Spleen (tissue), 11 donors: ENCODE data around the gene MTERF1. TPM values are rescaled to one million over a fixed set of nuclear protein-coding genes. Genes with fewer than 3 reads are reported as not detected.

ENCODE experiments used
- DNase-seq: peaks from one replicate; pipeline ENCODE4 v3.0.0-alpha.2; 2020
- H3K27ac ChIP-seq, 8 donors: fragments of 200-600 bp; sonication (generic) in 7 of 8; 1 replicate in 4 of 8; 2 replicates in 4 of 8; pipeline versions ENCODE4 v1.5.0 to v1.8.0; 2016 to 2021; ENCODE audit warnings: inconsistent platforms in 4 of 8, mild to moderate bottlenecking in 4 of 8, moderate library complexity in 1 of 8
- H3K27me3 ChIP-seq, 7 donors: fragments of 200-600 bp; sonication (generic) in 6 of 7; replicated peaks in 1 of 7; 1 replicate in 4 of 7; 2 replicates in 3 of 7; pipeline versions ENCODE4 v1.5.0 to v1.8.0; 2016 to 2021; ENCODE audit warnings: inconsistent platforms in 3 of 7, mild to moderate bottlenecking in 1 of 7
- H3K36me3 ChIP-seq, 6 donors: fragments of 200-600 bp; sonication (generic) in 5 of 6; 1 replicate in 4 of 6; 2 replicates in 2 of 6; pipeline versions ENCODE4 v1.5.0 to v1.8.0; 2016 to 2021; ENCODE audit warnings: inconsistent platforms in 2 of 6
- H3K4me1 ChIP-seq, 6 donors: fragments of 200-600 bp; sonication (generic) in 5 of 6; 1 replicate in 3 of 6; 2 replicates in 3 of 6; pipeline versions ENCODE4 v1.5.0 to v1.8.0; 2016 to 2021; ENCODE audit warnings: inconsistent platforms in 3 of 6
- H3K4me3 ChIP-seq, 8 donors: fragments of 200-600 bp; sonication (generic) in 7 of 8; 1 replicate in 4 of 8; 2 replicates in 4 of 8; pipeline versions ENCODE4 v1.5.0 to v1.8.0; 2016 to 2021; ENCODE audit warnings: inconsistent platforms in 4 of 8, mild to moderate bottlenecking in 4 of 8, moderate library complexity in 2 of 8
- H3K9me3 ChIP-seq, 8 donors: fragments of 200-600 bp; sonication (generic) in 7 of 8; 1 replicate in 4 of 8; 2 replicates in 4 of 8; pipeline versions ENCODE4 v1.5.0 to v1.8.0; 2016 to 2021; ENCODE audit warnings: inconsistent platforms in 4 of 8
- POLR2A ChIP-seq, 3 donors: fragments of 450-650 bp; IDR thresholded peaks; one replicate each; pipeline ENCODE4 v1.5.1; 2017; ENCODE audit warnings: antibody characterized with exemption in 3 of 3, mild to moderate bottlenecking in 1 of 3
- POLR2AphosphoS5 ChIP-seq, 3 donors: sonication (generic); formaldehyde crosslinking; IDR thresholded peaks; one replicate each; pipeline ENCODE4 v1.5.1; 2017; ENCODE audit warnings: antibody characterized with exemption in 3 of 3
- WGBS, 5 donors: extraction: QIAGEN DNeasy Blood & Tissue Kit in 3 of 5; methylation state at CpG; one replicate each; pipeline versions ENCODE4 v1.1.5 to v1.1.7; 2013 to 2018; 5-methylcytosine and 5-hydroxymethylcytosine counted together
- intact Hi-C: fragments of 100-400 bp; cut with DNase I; formaldehyde crosslinking; loops from one replicate; pipeline ENCODE4 v1.15.0; 2023; ENCODE audit warnings: low total_unique reads
- polyA plus RNA-seq, 3 donors: library from polyadenylated mRNA; stranded (reverse); fragments of 200-250 nt; gene quantifications; one replicate each; pipeline ENCODE4 v1.2.1, GENCODE V29; 2013
- total RNA-seq, 7 donors: library from RNA; depleted of rRNA in 3 of 7; stranded (reverse); fragments of >200 nt in 3 of 7; fragmentation: NEBNext Ultra II Directional in 4 of 7; extraction: Animal tissue kit (Norgen Biotek cat#: 25700) in 4 of 7; gene quantifications; one replicate each; pipeline versions ENCODE4 v1.1.0 to v1.2.1, GENCODE V29; 2016 to 2021
- TF ChIP-seq, protein P1 (sequence below), 11 experiments: fragments of 200-600 bp in 7 of 11; fragments of 450-650 bp in 4 of 11; sonication (generic) in 4 of 11; IDR thresholded peaks in 8 of 11; conservative IDR thresholded peaks in 3 of 11; 1 replicate in 7 of 11; 2 replicates in 4 of 11; pipeline versions ENCODE4 v1.4.0 to v1.8.0; 2016 to 2021; ENCODE audit warnings: antibody characterized with exemption in 11 of 11, inconsistent platforms in 4 of 11, mild to moderate bottlenecking in 1 of 11
- donor health status: healthy with polysubstance abuse.
- donor health status: DM: no; HTN: no; CAD: no; lungs with moderate emphysema.
- donor health status: DM: no; HTN: no; CAD: no.
- donor health status: Bipolar disorder and iron deficiency.
- donor health status: healthy.
- donor health status: DM: no; HTN: no; CAD: no.
- donor health status: DM: yes; HTN: yes; CAD: no.

MTERF1 gene
- total and polyA plus RNA-seq, 10 donors, result 11.6 to 20.1 (median 14.7) TPM

DNA sequence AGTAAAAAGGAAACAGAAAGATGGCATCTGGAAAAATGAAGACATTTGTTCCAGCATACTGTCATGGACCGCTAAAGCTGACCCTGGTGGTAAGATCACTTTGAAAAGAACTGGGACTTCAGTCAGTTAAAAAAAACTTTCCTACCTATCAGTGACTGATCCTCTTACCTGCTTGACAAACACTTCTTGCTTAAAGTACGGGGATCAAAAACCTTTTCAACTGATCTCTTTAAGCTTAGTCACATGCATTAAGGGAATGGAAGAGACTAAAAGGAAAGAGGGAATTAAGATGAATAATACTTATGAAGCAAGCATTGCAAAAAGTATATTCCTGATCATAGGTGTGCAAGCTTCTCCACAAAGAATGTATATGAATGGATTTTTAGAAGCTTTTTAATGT, 42.1 kb downstream of the MTERF1 start:
- 91 to 97% (median 93%) methylated on average over 2 of the region's 2 CpGs for WGBS, 5 donors
- Histone ChIP-seq H3K9me3 (peaks cover 0 to 21% (median 16%) of the 10 kb centered on the region in 8 donors), H3K27me3 (no peaks in the 10 kb centered on the region), H3K36me3 (no peaks in the 10 kb centered on the region), H3K4me1 (no peaks in the 10 kb centered on the region), H3K4me3 (no peak overlapping the region), H3K27ac (no peak overlapping the region)
- no peak for TF ChIP-seq POLR2A (IDR thresholded peaks at IDR 0.05)
- TF ChIP-seq, protein P1, sequence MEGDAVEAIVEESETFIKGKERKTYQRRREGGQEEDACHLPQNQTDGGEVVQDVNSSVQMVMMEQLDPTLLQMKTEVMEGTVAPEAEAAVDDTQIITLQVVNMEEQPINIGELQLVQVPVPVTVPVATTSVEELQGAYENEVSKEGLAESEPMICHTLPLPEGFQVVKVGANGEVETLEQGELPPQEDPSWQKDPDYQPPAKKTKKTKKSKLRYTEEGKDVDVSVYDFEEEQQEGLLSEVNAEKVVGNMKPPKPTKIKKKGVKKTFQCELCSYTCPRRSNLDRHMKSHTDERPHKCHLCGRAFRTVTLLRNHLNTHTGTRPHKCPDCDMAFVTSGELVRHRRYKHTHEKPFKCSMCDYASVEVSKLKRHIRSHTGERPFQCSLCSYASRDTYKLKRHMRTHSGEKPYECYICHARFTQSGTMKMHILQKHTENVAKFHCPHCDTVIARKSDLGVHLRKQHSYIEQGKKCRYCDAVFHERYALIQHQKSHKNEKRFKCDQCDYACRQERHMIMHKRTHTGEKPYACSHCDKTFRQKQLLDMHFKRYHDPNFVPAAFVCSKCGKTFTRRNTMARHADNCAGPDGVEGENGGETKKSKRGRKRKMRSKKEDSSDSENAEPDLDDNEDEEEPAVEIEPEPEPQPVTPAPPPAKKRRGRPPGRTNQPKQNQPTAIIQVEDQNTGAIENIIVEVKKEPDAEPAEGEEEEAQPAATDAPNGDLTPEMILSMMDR (IDR thresholded peaks at IDR 0.05 in 8 of 11, conservative IDR thresholded peaks at IDR 0.05 in 3 of 11), result no peak
- TF ChIP-seq POLR2AphosphoS5 (IDR thresholded peaks at IDR 0.05), result no peak
- DNase-seq, result no peak
- intact Hi-C loops, result no loop called here

DNA sequence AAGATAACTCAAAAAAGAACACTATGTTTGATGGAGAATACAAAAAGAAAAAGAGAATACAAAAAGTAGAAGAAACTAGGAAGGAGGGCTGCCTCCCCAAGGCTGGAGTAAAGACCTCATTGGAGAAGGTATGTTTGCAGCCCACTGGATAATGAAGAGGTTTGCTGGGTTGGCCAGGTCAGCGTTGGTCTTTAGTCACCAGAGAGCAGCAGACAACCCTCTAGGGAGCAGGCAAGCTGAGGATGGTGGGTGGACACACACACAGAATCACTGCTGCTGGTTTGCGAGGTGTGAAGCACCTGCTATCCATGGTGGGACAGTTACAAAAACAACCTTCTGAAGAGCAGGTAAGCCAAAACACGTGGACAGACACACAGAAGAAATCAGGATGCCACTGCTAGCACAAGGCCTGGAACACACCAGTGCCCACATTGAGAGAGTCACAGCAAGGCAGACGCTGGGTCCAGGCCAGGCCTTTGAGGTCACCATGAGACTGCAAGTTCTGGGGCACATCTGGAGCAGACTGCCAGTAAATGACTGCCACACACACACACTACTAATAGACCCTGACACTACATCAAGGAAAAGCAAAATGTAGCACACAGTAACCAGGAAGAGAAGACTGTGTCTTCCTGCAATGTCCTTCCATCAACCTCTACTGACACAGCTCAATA, 43.0 kb downstream of the MTERF1 start:
- Histone ChIP-seq H3K36me3 (no peaks in the 10 kb centered on the region), H3K4me1 (no peaks in the 10 kb centered on the region), H3K4me3 (no peak overlapping the region), H3K9me3 (peaks cover 0 to 16% (median 13%) of the 10 kb centered on the region in 8 donors), H3K27me3 (no peaks in the 10 kb centered on the region), H3K27ac (no peak overlapping the region)
- 68 to 81% (median 76%) methylated on average over 4 of the region's 4 CpGs for WGBS, 5 donors
- intact Hi-C loops, result no loop called here
- DNase-seq, result no peak
- TF ChIP-seq POLR2A (IDR thresholded peaks at IDR 0.05) (no peak), POLR2AphosphoS5 (IDR thresholded peaks at IDR 0.05) (no peak)
- TF ChIP-seq, protein P1 (IDR thresholded peaks at IDR 0.05 in 8 of 11, conservative IDR thresholded peaks at IDR 0.05 in 3 of 11), result no peak

DNA sequence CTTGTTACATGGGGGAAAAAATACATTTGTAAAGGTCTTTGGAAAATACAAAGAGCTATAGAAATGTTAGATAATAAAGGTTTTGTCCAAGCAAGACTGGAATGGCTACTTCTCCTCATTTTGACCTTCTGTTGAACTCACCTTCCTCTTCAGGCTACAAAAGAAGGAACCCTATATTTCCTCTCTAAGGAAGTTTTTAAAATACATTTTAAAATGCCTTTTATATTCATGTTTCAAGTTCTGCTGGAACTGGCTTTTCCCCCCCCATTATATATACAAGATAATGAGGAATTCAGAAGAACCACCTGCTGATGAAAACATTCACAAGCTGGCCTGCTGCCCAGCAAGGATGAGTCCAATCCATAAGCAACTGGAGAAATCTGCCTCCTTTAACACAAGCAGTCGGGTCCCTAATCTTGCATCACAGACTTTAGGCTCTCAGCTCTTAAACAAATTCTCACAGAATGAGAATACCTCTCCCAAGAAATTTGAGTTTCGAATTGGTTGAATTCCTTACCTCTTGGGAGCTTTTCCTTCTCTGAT, 44.6 kb downstream of the MTERF1 start:
- H3K4me3 ChIP-seq, result no peak overlapping the region
- no peaks in the 10 kb centered on the region for H3K27me3 ChIP-seq
- WGBS, 5 donors, result 67 to 78% (median 75%) methylated on average over 2 of the region's 2 CpGs
- no peaks in the 10 kb centered on the region for H3K4me1 ChIP-seq
- H3K36me3 ChIP-seq, result no peaks in the 10 kb centered on the region
- TF ChIP-seq, protein P1 (IDR thresholded peaks at IDR 0.05 in 8 of 11, conservative IDR thresholded peaks at IDR 0.05 in 3 of 11), result no peak
- TF ChIP-seq POLR2AphosphoS5 (IDR thresholded peaks at IDR 0.05), result no peak
- no peak for TF ChIP-seq POLR2A (IDR thresholded peaks at IDR 0.05)
- no peak for DNase-seq
- no peak overlapping the region for H3K27ac ChIP-seq
- intact Hi-C loops, result no loop called here
- no peaks in the 10 kb centered on the region for H3K9me3 ChIP-seq

DNA sequence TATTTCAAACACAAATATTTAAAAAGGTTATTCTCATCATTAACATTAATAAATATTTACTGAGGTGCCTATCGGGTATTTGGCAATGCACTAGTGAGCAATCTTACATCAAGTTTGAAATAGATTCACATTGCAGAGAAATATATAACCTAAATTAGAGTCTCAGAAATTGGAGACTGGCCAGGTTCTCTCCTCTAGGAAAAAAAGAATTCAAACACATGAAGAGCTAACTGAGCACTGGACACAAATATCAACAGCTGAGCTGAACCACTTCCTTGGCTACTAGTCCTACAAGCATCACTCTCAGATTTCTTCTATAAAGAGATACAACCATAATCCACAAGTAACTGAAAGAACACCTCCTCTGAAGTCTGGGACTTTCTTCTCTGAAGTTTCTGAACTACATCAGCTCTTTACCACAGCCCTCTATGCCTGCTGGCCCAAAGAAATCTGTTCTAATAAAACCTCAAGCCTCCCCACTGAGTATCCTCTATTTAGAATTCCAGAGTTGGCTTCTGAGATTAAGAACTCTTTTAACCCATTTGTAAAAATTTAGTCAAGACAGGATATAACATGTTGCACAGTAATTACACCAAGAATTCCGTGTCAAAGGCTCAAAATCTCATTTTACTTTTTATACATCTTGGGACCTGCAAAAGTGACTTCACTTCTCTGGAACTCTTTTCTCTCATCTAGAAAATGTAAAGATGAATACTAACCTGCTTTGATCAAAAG, 45.2 kb downstream of the MTERF1 start:
- no peak overlapping the region for H3K4me3 ChIP-seq
- H3K9me3 ChIP-seq, result no peaks in the 10 kb centered on the region
- peaks cover 0 to under 1% (median 0%) of the 10 kb centered on the region in 6 donors for H3K4me1 ChIP-seq
- DNase-seq, result no peak
- intact Hi-C loops, result no loop called here
- TF ChIP-seq POLR2AphosphoS5 (IDR thresholded peaks at IDR 0.05) (no peak), POLR2A (IDR thresholded peaks at IDR 0.05) (no peak)
- TF ChIP-seq, protein P1 (IDR thresholded peaks at IDR 0.05 in 8 of 11, conservative IDR thresholded peaks at IDR 0.05 in 3 of 11), result no peak
- WGBS, 5 donors, result 75 to 88% (median 83%) methylated on average over 2 of the region's 2 CpGs
- no peak overlapping the region for H3K27ac ChIP-seq
- H3K27me3 ChIP-seq, result no peaks in the 10 kb centered on the region
- no peaks in the 10 kb centered on the region for H3K36me3 ChIP-seq
